Astrocyte (in vitro differentiated cells and primary cell): ENCODE measurements around the gene KRT4. TPM values are rescaled to one million over a fixed set of nuclear protein-coding genes. Genes with fewer than 3 reads are reported as not detected.

Source experiments
- DNase-seq: peaks from one replicate; pipeline ENCODE4 v3.0.0-alpha.2; 2010; ENCODE audit warnings: low read depth
- FAIRE-seq: peaks from 2 replicates; lab custom pipeline; 2011; peaks lifted over from hg19 to GRCh38; lab: Jason Lieb, UNC
- H2AFZ ChIP-seq: 2 replicates; pipeline ENCODE4 v1.6.0; 2012; ENCODE audit warnings: low read depth, low read length, inconsistent platforms
- H3K27ac ChIP-seq: 2 replicates; pipeline ENCODE4 v1.5.1; 2011; ENCODE audit warnings: low read depth, low read length, inconsistent platforms
- H3K27me3 ChIP-seq: 2 replicates; pipeline ENCODE4 v1.6.0; 2011; ENCODE audit warnings: low read length, inconsistent platforms; ENCODE audit not compliant: insufficient read depth
- H3K36me3 ChIP-seq: 2 replicates; pipeline ENCODE4 v1.5.1; 2011; ENCODE audit warnings: low read length, inconsistent platforms; ENCODE audit not compliant: insufficient read depth
- H3K4me1 ChIP-seq: 2 replicates; pipeline ENCODE4 v1.5.1; 2011; ENCODE audit warnings: low read length, inconsistent platforms; ENCODE audit not compliant: insufficient read depth
- H3K4me2 ChIP-seq: 2 replicates; pipeline ENCODE4 v1.6.0; 2012; ENCODE audit warnings: low read length, inconsistent platforms
- H3K4me3 ChIP-seq: 2 replicates; pipeline ENCODE4 v1.5.1; 2011; ENCODE audit warnings: low read depth, mild to moderate bottlenecking, low read length, inconsistent platforms; ENCODE audit not compliant: insufficient read depth
- H3K79me2 ChIP-seq: 2 replicates; pipeline ENCODE4 v1.6.0; 2012; ENCODE audit warnings: mild to moderate bottlenecking, low read length, inconsistent platforms; ENCODE audit not compliant: insufficient read depth
- H3K9ac ChIP-seq: 2 replicates; pipeline ENCODE4 v1.6.0; 2012; ENCODE audit warnings: mild to moderate bottlenecking, low read length, inconsistent platforms
- H3K9me3 ChIP-seq: 2 replicates; pipeline ENCODE4 v1.5.1; 2012; ENCODE audit warnings: low read depth, mild to moderate bottlenecking, low read length, inconsistent platforms; ENCODE audit not compliant: insufficient read depth
- H4K20me1 ChIP-seq: 2 replicates; pipeline ENCODE4 v1.6.0; 2012; ENCODE audit warnings: low read length, inconsistent platforms; ENCODE audit not compliant: insufficient read depth
- H3K27ac Mint-ChIP-seq: one replicate; pipeline ENCODE4 v1.8.0; 2021; ENCODE audit warnings: mild to moderate bottlenecking, mixed read lengths; ENCODE audit not compliant: unreplicated experiment
- H3K27me3 Mint-ChIP-seq: one replicate; pipeline ENCODE4 v1.8.0; 2021; ENCODE audit warnings: low read depth, mixed read lengths; ENCODE audit not compliant: unreplicated experiment
- H3K36me3 Mint-ChIP-seq: one replicate; pipeline ENCODE4 v1.8.0; 2021; ENCODE audit warnings: low read depth, mixed read lengths; ENCODE audit not compliant: unreplicated experiment
- H3K4me1 Mint-ChIP-seq: one replicate; pipeline ENCODE4 v1.8.0; 2021; ENCODE audit warnings: low read depth, mixed read lengths; ENCODE audit not compliant: unreplicated experiment
- H3K4me3 Mint-ChIP-seq: one replicate; pipeline ENCODE4 v1.8.0; 2021; ENCODE audit warnings: mild to moderate bottlenecking, moderate library complexity, mixed read lengths; ENCODE audit not compliant: unreplicated experiment
- H3K9me3 Mint-ChIP-seq: one replicate; pipeline ENCODE4 v1.8.0; 2021; ENCODE audit warnings: mild to moderate bottlenecking, mixed read lengths; ENCODE audit not compliant: unreplicated experiment
- CTCF ChIP-seq: IDR thresholded peaks from 2 replicates; pipeline ENCODE4 v1.5.1; 2011; ENCODE audit warnings: low read depth, mild to moderate bottlenecking, inconsistent platforms, low read length, moderate library complexity; ENCODE audit not compliant: insufficient read depth
- EZH2 ChIP-seq: IDR thresholded peaks from 2 replicates; pipeline ENCODE4 v1.6.1; 2012; ENCODE audit warnings: mild to moderate bottlenecking, low read length, inconsistent platforms; ENCODE audit not compliant: insufficient read depth
- total RNA-seq: library from RNA; stranded (reverse); gene quantifications from 2 replicates; pipeline ENCODE4 v1.2.1, GENCODE V29; 2021

The KRT4 gene
- total RNA-seq, 1 donor from 2014 or later, result not detected

- FAIRE-seq (no peak), DNase-seq (no peak)
- H3K27me3 ChIP-seq, result no peaks in the 10 kb centered on the region
- peak overlapping the region; percentile 88 for H3K27ac ChIP-seq
- H3K9me3 ChIP-seq, result no peaks in the 10 kb centered on the region
- H3K79me2 ChIP-seq, result no peaks in the 10 kb centered on the region
- Mint-ChIP-seq H3K36me3 (no peaks in the 10 kb centered on the region), H3K27ac (peak overlapping the region; percentile 96), H3K9me3 (peaks cover 2% of the 10 kb centered on the region), H3K4me3 (peak overlapping the region; percentile 36), H3K4me1 (peaks cover 27% of the 10 kb centered on the region), H3K27me3 (peaks cover 15% of the 10 kb centered on the region)
- H3K4me1 ChIP-seq, result peaks cover 39% of the 10 kb centered on the region
- H3K9ac ChIP-seq, result peak overlapping the region; percentile 75
- peak overlapping the region; percentile 44 for H2AFZ ChIP-seq
- no peak overlapping the region for H3K4me3 ChIP-seq
- H3K4me2 ChIP-seq, result peak overlapping the region; percentile 65
- no peak for TF ChIP-seq EZH2
- no peak for TF ChIP-seq CTCF
- H3K36me3 ChIP-seq, result no peaks in the 10 kb centered on the region
- no peaks in the 10 kb centered on the region for H4K20me1 ChIP-seq
Measured at GRCh38 chr12:52835271-52836041, 21.5 kb upstream of the KRT4 start.

- TF ChIP-seq CTCF, result no peak
- no peak for TF ChIP-seq EZH2
- Histone ChIP-seq H3K4me3 (no peak overlapping the region), H3K9me3 (no peaks in the 10 kb centered on the region), H3K4me2 (no peak overlapping the region), H2AFZ (no peak overlapping the region), H3K27ac (no peak overlapping the region), H3K79me2 (no peaks in the 10 kb centered on the region), H3K4me1 (peaks cover 39% of the 10 kb centered on the region), H3K9ac (peak overlapping the region; percentile 75), H4K20me1 (no peaks in the 10 kb centered on the region), H3K36me3 (no peaks in the 10 kb centered on the region), H3K27me3 (no peaks in the 10 kb centered on the region)
- Mint-ChIP-seq H3K36me3 (no peaks in the 10 kb centered on the region), H3K27ac (no peak overlapping the region), H3K4me1 (peaks cover 27% of the 10 kb centered on the region), H3K9me3 (peaks cover 2% of the 10 kb centered on the region), H3K4me3 (no peak overlapping the region), H3K27me3 (peaks cover 17% of the 10 kb centered on the region)
- FAIRE-seq (no peak), DNase-seq (no peak)
Measured at GRCh38 chr12:52834727-52835001, 20.7 kb upstream of the KRT4 start.
